ENCODE results near the gene RALGDS. TPM values are rescaled to one million over a fixed set of nuclear protein-coding genes. Genes with fewer than 3 reads are reported as not detected.

RALGDS gene
- total and polyA plus RNA-seq, 11 donors = 17.8 to 70.1 (median 25.8) TPM

GRCh38 chr9:133049043-133049442 is 72.0 kb downstream of the RALGDS start:
- Histone ChIP-seq H3K27ac (no peak overlapping the region), H3K27me3 (no peaks in the 10 kb centered on the region), H3K4me1 (peaks cover 0 to 8% (median 0%) of the 10 kb centered on the region in 12 donors), H3K9me3 (no peaks in the 10 kb centered on the region), H3K36me3 (peaks cover 0 to 98% (median 89%) of the 10 kb centered on the region in 9 donors), H3K4me3 (no peak overlapping the region)
- intact Hi-C loops (cut with DNase I) = loop anchor here in 5 of 10 donors (2.0 to 10.0 kb wide), 5 partner anchors 48 to 98 kb away; no protein-coding TSS in a partner anchor
- DNase-seq = no peak
- peak in 2 of 4 donors; percentile 8 to 14 for ATAC-seq
- TF ChIP-seq POLR2A (IDR thresholded peaks at IDR 0.05) (no peak), CTCF (IDR thresholded peaks at IDR 0.05) (no peak)
- WGBS, 4 donors = 92 to 93% (median 93%) methylated on average over 13 of the region's 13 CpGs

- WGBS, 4 donors = 37 to 63% (median 52%) methylated on average over 5 of the region's 5 CpGs
- Histone ChIP-seq H3K9me3 (no peaks in the 10 kb centered on the region), H3K36me3 (peaks cover 2 to 98% (median 90%) of the 10 kb centered on the region in 9 donors), H3K27me3 (no peaks in the 10 kb centered on the region), H3K4me3 (no peak overlapping the region), H3K27ac (no peak overlapping the region), H3K4me1 (peaks cover 0 to 3% (median 0%) of the 10 kb centered on the region in 12 donors)
- peak in 3 of 4 donors; percentile 25 to 54 (median 48) for ATAC-seq
- no peak for DNase-seq
- intact Hi-C loops (cut with DNase I) = loop anchor here in 5 of 10 donors (2.0 to 10.0 kb wide), 5 partner anchors 49 to 99 kb away; no protein-coding TSS in a partner anchor
- TF ChIP-seq POLR2A (IDR thresholded peaks at IDR 0.05) = no peak
- TF ChIP-seq CTCF (IDR thresholded peaks at IDR 0.05) = peak in 10 of 12 donors; percentile 22 to 49 (median 36)
Observed at GRCh38 chr9:133048595-133048994, 72.4 kb downstream of the RALGDS start.

Small RNA genes lying within 50 kb of the gene (microRNA-seq; reads per million reads assigned to microRNA genes)
- gene MIR6877 = 1.9 to 4.6 (median 3.9) reads per million in 4 donors

Other genes with a start within 250 kb of the RALGDS start
- gene AK8, start 243.0 kb downstream of the RALGDS start, total RNA-seq = 1 to 10 TPM in 1 of 9 donors, under 1 TPM in 1, not detected in 7; 0.61 to 1.4 TPM
- gene AK8, start 243.0 kb downstream of the RALGDS start, polyA plus RNA-seq = not detected
- 1 to 10 TPM; 2.3 to 6.9 (median 4.6) TPM for gene SPACA9, start 242.3 kb downstream of the RALGDS start, total RNA-seq
- gene SPACA9, start 242.3 kb downstream of the RALGDS start, polyA plus RNA-seq = 1 to 10 TPM; 1.6 to 4.6 TPM
- 10 to 100 TPM; 34.4 to 87.6 (median 55.9) TPM for gene TSC1, start 176.6 kb downstream of the RALGDS start, total RNA-seq
- gene TSC1, start 176.6 kb downstream of the RALGDS start, polyA plus RNA-seq = 10 to 100 TPM; 16.2 to 19.8 TPM
- gene GFI1B, start 142.5 kb downstream of the RALGDS start, total RNA-seq = under 1 TPM in 3 of 9 donors, not detected in 6; 0.31 to 0.39 (median 0.32) TPM
- gene GFI1B, start 142.5 kb downstream of the RALGDS start, polyA plus RNA-seq = under 1 TPM; 0.06 to 0.11 TPM
- 10 to 100 TPM; 22.9 to 45.8 (median 34.5) TPM for gene GTF3C5, start 90.2 kb downstream of the RALGDS start, total RNA-seq
- 10 to 100 TPM; 46.7 to 51.7 TPM for gene GTF3C5, start 90.2 kb downstream of the RALGDS start, polyA plus RNA-seq
- gene CEL, start 59.3 kb downstream of the RALGDS start, total RNA-seq = 1 to 10 TPM; 1.1 to 4.0 (median 2.8) TPM
- 1 to 10 TPM in 1 of 2 donors, under 1 TPM in 1; 0.61 to 2.1 TPM for gene CEL, start 59.3 kb downstream of the RALGDS start, polyA plus RNA-seq
- gene GBGT1, start 42.7 kb upstream of the RALGDS start, total RNA-seq = 10 to 100 TPM in 2 of 9 donors, 1 to 10 TPM in 7; 4.6 to 22.5 (median 7.1) TPM
- gene GBGT1, start 42.7 kb upstream of the RALGDS start, polyA plus RNA-seq = 1 to 10 TPM; 5.4 to 7.0 TPM
- not detected for gene OBP2B, start 88.0 kb upstream of the RALGDS start, total RNA-seq
- under 1 TPM in 1 of 2 donors, not detected in 1; 0.38 TPM for gene OBP2B, start 88.0 kb upstream of the RALGDS start, polyA plus RNA-seq
- 1 to 10 TPM in 8 of 9 donors, under 1 TPM in 1; 0.91 to 3.5 (median 2.1) TPM for gene ABO, start 154.0 kb upstream of the RALGDS start, total RNA-seq
- 1 to 10 TPM in 1 of 2 donors, under 1 TPM in 1; 0.43 to 1.9 TPM for gene ABO, start 154.0 kb upstream of the RALGDS start, polyA plus RNA-seq
- gene SURF6, start 214.9 kb upstream of the RALGDS start, total RNA-seq = 10 to 100 TPM in 6 of 9 donors, 1 to 10 TPM in 3; 9.2 to 16.0 (median 11.1) TPM
- gene SURF6, start 214.9 kb upstream of the RALGDS start, polyA plus RNA-seq = 10 to 100 TPM; 12.3 to 19.6 TPM
- gene MED22, start 226.9 kb upstream of the RALGDS start, total RNA-seq = 10 to 100 TPM; 15.5 to 33.8 (median 19.5) TPM
- 10 to 100 TPM; 12.3 to 30.7 TPM for gene MED22, start 226.9 kb upstream of the RALGDS start, polyA plus RNA-seq
- 1,000 to 10,000 TPM in 4 of 9 donors, 100 to 1,000 TPM in 5; 845 to 1,270 (median 964) TPM for gene RPL7A, start 227.0 kb upstream of the RALGDS start, total RNA-seq
- gene RPL7A, start 227.0 kb upstream of the RALGDS start, polyA plus RNA-seq = 1,000 to 10,000 TPM; 1,266 to 2,727 TPM
- gene SURF1, start 235.2 kb upstream of the RALGDS start, total RNA-seq = 10 to 100 TPM; 36.8 to 58.1 (median 50.9) TPM
- gene SURF1, start 235.2 kb upstream of the RALGDS start, polyA plus RNA-seq = 100 to 1,000 TPM in 1 of 2 donors, 10 to 100 TPM in 1; 70.8 to 104 TPM
- 10 to 100 TPM; 10.0 to 24.8 (median 13.6) TPM for gene SURF2, start 235.3 kb upstream of the RALGDS start, total RNA-seq
- gene SURF2, start 235.3 kb upstream of the RALGDS start, polyA plus RNA-seq = 10 to 100 TPM; 31.1 to 41.1 TPM